ENCODE measurements around the gene PTPN20.

PTPN20 gene

GRCh38 chr10:47049056-47049851 lies 138.0 kb downstream of the PTPN20 start:
- DNase-seq: peak; percentile 18

GRCh38 chr10:47049906-47050305 lies 138.7 kb downstream of the PTPN20 start:
- no peak for DNase-seq

- peak; percentile 19 for DNase-seq
Observed at GRCh38 chr10:47050618-47051455, 139.6 kb downstream of the PTPN20 start.

GRCh38 chr10:47051741-47052238 lies 140.6 kb downstream of the PTPN20 start:
- DNase-seq: peak; percentile 8
